A673 (cell line): Measurements from ENCODE around the gene NEDD4.

Experiments
- CTCF ChIP-seq: fragments of 300-800, 200-600 bp; sonication (generic); conservative IDR thresholded peaks from 2 replicates; pipeline ENCODE4 v1.5.1; 2017; ENCODE audit warnings: low read depth, mild to moderate bottlenecking, antibody characterized with exemption, low read length, moderate library complexity, mixed read lengths
- EZH2 ChIP-seq: fragments of 200-600 bp; sonication (generic); IDR thresholded peaks from 2 replicates; pipeline ENCODE4 v1.6.1; 2017; ENCODE audit warnings: borderline replicate concordance, low read depth, mild to moderate bottlenecking, mixed read lengths, antibody characterized with exemption, low read length; ENCODE audit not compliant: poor library complexity, severe bottlenecking

DNA sequence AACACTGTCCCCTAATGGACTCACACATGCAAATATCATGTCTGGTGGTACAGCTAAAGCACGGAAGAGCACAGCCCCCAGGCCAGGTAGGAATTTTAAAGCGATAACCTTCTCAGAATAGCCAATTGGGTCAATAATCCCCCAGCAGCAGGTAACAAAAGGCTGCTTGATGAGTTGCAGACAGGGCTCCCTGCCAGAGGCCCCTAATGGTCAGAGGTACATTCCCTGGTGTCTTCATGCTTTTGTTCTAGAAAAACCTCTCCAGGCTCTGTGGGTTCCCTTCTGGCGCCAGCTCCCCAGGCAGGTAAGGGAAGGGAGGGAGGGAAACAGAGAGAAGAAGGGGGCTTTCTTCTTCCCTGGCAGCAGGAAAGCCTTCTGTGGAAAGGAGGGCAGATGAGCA is 207.1 kb downstream of the NEDD4 start:
- TF ChIP-seq CTCF (no peak), EZH2 (no peak)
